Osteoblast (primary cell): Measurements from ENCODE around the gene HDAC10. TPM values are rescaled to one million over a fixed set of nuclear protein-coding genes. Genes with fewer than 3 reads are reported as not detected.

Source experiments
- DNase-seq: peaks from one replicate; pipeline ENCODE4 v3.0.0; 2011; ENCODE audit warnings: low spot score, mixed read lengths; ENCODE audit not compliant: insufficient read length; ENCODE audit errors: missing footprints
- H2AFZ ChIP-seq: 2 replicates; pipeline ENCODE4 v1.6.0; 2011; ENCODE audit warnings: mild to moderate bottlenecking, low read length
- H3K27ac ChIP-seq: 2 replicates; pipeline ENCODE4 v1.5.1; 2011; ENCODE audit warnings: mild to moderate bottlenecking, low read depth, low read length, moderate library complexity
- H3K27me3 ChIP-seq: 2 replicates; pipeline ENCODE4 v1.6.0; 2012; ENCODE audit warnings: mild to moderate bottlenecking, control low read depth, inconsistent platforms, low read length, moderate library complexity; ENCODE audit not compliant: insufficient read depth
- H3K36me3 ChIP-seq: 2 replicates; pipeline ENCODE4 v1.5.1; 2011; ENCODE audit warnings: mild to moderate bottlenecking, low read length, control low read depth, moderate library complexity; ENCODE audit not compliant: insufficient read depth
- H3K4me1 ChIP-seq: 2 replicates; pipeline ENCODE4 v1.5.1; 2011; ENCODE audit warnings: mild to moderate bottlenecking, low read length, control low read depth, moderate library complexity; ENCODE audit not compliant: insufficient read depth
- H3K4me2 ChIP-seq: 2 replicates; pipeline ENCODE4 v1.6.0; 2011; ENCODE audit warnings: mild to moderate bottlenecking, low read length; ENCODE audit not compliant: insufficient read depth
- H3K4me3 ChIP-seq: fragments of 200-600 bp; sonication (generic); 3 replicates; pipeline ENCODE4 v1.5.1; 2012; ENCODE audit warnings: mild to moderate bottlenecking, low read length, inconsistent platforms; ENCODE audit not compliant: insufficient read depth
- H3K79me2 ChIP-seq: 2 replicates; pipeline ENCODE4 v1.6.0; 2012; ENCODE audit warnings: mild to moderate bottlenecking, low read length, control low read depth, inconsistent platforms; ENCODE audit not compliant: insufficient read depth
- H3K9me3 ChIP-seq: 2 replicates; pipeline ENCODE4 v1.5.1; 2011; ENCODE audit warnings: low read depth, low read length, control low read depth
- H4K20me1 ChIP-seq: 2 replicates; pipeline ENCODE4 v1.6.0; 2012; ENCODE audit warnings: mild to moderate bottlenecking, low read length, control low read depth; ENCODE audit not compliant: insufficient read depth
- total RNA-seq: library from RNA; depleted of rRNA; stranded (reverse); fragments of >200 nt; gene quantifications from 2 replicates; pipeline ENCODE4 v1.2.3, GENCODE V29; 2012
- TF ChIP-seq, protein P1 (sequence below): IDR thresholded peaks from 2 replicates; pipeline ENCODE4 v1.5.1; 2011; ENCODE audit warnings: mild to moderate bottlenecking, low read depth, low read length, moderate library complexity; ENCODE audit errors: extremely low read depth

Gene HDAC10
- total RNA-seq, 1 donor = 19.2 TPM

DNA sequence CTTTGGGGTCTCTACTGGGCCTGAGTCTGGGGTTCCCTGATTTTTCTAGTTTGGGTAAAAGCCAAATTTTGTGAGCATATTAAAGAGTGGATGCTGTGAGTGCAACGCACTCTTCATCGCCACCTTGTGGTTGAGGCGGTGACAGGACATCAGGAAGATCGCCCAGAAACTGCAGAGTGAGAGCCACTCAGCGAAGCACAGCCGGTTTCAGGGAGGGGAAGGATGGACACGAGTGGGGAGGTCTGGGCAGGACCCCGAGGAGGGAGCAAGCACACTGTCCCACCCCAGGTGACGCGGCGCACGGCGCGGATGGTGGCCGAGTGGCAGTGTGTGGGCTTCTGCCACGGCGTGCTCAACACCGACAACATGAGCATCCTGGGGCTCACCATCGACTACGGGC, 41.2 kb downstream of the HDAC10 start:
- H3K36me3 ChIP-seq = peaks cover 57% of the 10 kb centered on the region

DNA sequence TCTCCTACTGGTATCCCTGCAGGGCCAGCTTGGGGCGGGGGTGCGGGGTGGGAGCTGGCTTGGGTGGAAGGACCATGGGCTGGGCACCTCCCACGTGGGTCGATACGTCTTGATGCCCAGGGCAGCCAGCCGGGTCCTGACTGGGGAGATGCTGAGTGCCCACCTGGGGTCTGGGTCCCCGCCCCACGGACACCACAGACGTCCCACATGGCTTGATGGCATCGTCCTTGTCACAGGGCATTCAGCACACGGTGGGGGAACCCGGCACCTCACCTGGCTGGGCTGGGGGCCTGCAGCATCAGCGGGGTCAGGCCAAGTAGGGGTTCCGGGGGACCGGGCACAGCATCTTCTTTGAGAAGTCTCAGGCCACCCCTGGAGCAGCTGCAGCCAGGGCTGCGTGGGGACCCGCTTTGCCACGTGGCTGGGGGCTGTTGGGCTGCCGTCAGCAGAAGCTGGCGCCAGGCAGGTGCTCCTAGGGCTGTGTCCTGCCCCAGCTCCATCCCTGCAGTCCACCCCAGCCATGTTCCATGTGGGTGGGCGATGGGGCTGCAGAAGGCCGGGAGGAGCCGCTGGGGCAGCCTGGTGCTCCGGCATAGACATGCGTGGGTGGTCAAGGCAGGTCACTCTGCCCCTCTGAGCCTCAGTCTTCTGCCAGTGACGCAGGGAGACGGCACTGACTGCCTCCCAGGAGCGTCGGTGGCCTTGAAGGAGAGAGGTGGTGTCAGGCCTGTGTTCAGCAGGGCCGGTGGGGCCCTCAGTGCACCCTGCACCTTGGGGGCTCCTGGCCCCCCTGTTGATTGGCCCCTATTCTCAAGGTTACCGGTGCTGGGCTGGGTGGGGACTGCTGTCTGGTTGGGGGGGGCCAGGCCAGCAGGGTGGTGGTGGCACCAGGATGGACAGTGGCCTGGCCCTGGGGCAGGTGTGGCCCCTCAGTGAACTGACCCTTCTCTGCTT, 41.8 kb downstream of the HDAC10 start:
- TF ChIP-seq, protein P1, sequence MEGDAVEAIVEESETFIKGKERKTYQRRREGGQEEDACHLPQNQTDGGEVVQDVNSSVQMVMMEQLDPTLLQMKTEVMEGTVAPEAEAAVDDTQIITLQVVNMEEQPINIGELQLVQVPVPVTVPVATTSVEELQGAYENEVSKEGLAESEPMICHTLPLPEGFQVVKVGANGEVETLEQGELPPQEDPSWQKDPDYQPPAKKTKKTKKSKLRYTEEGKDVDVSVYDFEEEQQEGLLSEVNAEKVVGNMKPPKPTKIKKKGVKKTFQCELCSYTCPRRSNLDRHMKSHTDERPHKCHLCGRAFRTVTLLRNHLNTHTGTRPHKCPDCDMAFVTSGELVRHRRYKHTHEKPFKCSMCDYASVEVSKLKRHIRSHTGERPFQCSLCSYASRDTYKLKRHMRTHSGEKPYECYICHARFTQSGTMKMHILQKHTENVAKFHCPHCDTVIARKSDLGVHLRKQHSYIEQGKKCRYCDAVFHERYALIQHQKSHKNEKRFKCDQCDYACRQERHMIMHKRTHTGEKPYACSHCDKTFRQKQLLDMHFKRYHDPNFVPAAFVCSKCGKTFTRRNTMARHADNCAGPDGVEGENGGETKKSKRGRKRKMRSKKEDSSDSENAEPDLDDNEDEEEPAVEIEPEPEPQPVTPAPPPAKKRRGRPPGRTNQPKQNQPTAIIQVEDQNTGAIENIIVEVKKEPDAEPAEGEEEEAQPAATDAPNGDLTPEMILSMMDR = no peak
- Histone ChIP-seq H3K4me2 (no peak overlapping the region), H3K36me3 (peaks cover 53% of the 10 kb centered on the region), H3K9me3 (no peaks in the 10 kb centered on the region), H2AFZ (no peak overlapping the region), H3K4me3 (no peak overlapping the region), H3K79me2 (peaks cover 52% of the 10 kb centered on the region), H4K20me1 (peaks cover 36% of the 10 kb centered on the region), H3K27ac (no peak overlapping the region), H3K27me3 (no peaks in the 10 kb centered on the region), H3K4me1 (no peaks in the 10 kb centered on the region)
- DNase-seq = peak; percentile 84

More for the DNA sequence above, 41.2 kb downstream of the HDAC10 start:
- Histone ChIP-seq H3K4me1 (no peaks in the 10 kb centered on the region), H4K20me1 (peaks cover 38% of the 10 kb centered on the region), H3K9me3 (no peaks in the 10 kb centered on the region), H3K4me3 (no peak overlapping the region), H2AFZ (no peak overlapping the region), H3K27ac (no peak overlapping the region), H3K79me2 (peaks cover 53% of the 10 kb centered on the region), H3K4me2 (no peak overlapping the region), H3K27me3 (no peaks in the 10 kb centered on the region)
- TF ChIP-seq, protein P1 = peak; percentile 81
- DNase-seq = peak; percentile 99

DNA sequence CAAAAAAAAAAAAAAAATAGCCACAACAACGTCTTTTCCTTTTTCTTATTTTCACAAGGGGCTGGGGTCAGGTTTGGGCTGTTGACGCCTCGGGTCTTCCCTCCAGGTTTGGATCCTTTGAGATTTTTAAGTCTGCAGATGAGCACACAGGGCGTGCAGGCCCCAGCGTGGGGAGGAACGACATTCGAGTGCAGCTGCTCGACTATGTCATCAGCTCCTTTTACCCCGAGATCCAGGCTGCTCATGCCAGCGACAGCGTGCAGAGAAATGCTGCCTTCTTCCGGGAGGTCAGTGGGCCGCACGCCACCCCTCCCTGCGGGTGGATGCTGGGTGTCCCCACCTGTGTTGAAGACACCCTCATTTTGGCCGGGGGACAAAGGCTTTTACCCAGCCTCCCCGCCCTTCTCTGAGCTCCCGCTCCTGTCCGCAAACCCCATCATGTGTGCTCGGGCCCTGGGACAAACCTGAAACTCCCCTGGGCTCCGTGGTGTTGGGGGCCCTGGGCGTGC, 42.6 kb downstream of the HDAC10 start:
- H3K4me2 ChIP-seq = no peak overlapping the region
- no peaks in the 10 kb centered on the region for H3K27me3 ChIP-seq
- peaks cover 41% of the 10 kb centered on the region for H4K20me1 ChIP-seq
- no peak overlapping the region for H3K4me3 ChIP-seq
- H3K27ac ChIP-seq = no peak overlapping the region
- no peaks in the 10 kb centered on the region for H3K4me1 ChIP-seq
- peaks cover 52% of the 10 kb centered on the region for H3K79me2 ChIP-seq
- H3K9me3 ChIP-seq = no peaks in the 10 kb centered on the region
- peaks cover 52% of the 10 kb centered on the region for H3K36me3 ChIP-seq
- no peak for DNase-seq
- H2AFZ ChIP-seq = no peak overlapping the region
- TF ChIP-seq, protein P1 = no peak
